ENCODE data around the gene ELMO3. TPM values are rescaled to one million over a fixed set of nuclear protein-coding genes. Genes with fewer than 3 reads are reported as not detected.
A peak's percentile ranks its signal among the peaks of the same experiment; 100 is the strongest.

ELMO3 gene
- polyA plus RNA-seq, 5 donors, result 4.6 to 11.0 (median 6.3) TPM

DNA sequence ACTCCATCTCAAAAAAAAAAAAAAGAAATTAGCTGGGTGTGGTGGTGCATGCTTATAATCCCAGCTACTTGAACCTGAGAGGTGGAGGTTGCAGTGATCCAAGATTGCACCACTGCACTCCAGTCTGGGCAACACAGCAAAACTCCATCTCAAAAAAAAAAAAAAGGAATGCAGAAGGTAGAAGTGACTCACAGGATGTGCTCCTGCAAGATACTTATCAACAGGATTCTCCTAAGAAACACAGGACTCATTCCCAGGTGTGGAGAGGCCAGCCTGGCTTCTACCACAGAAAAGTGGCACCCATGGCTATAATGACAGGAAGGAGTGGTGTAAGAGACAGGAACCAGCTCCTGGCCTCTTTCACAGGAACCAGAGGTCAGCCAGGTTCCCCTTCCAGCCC lies 13.8 kb downstream of the ELMO3 start:
- DNase-seq, result no peak

- no peak for DNase-seq
Measured at GRCh38 chr16:67213197-67214019, 14.5 kb downstream of the ELMO3 start.

- no peak for DNase-seq
Measured at GRCh38 chr16:67215706-67216105, 16.8 kb downstream of the ELMO3 start.

DNA sequence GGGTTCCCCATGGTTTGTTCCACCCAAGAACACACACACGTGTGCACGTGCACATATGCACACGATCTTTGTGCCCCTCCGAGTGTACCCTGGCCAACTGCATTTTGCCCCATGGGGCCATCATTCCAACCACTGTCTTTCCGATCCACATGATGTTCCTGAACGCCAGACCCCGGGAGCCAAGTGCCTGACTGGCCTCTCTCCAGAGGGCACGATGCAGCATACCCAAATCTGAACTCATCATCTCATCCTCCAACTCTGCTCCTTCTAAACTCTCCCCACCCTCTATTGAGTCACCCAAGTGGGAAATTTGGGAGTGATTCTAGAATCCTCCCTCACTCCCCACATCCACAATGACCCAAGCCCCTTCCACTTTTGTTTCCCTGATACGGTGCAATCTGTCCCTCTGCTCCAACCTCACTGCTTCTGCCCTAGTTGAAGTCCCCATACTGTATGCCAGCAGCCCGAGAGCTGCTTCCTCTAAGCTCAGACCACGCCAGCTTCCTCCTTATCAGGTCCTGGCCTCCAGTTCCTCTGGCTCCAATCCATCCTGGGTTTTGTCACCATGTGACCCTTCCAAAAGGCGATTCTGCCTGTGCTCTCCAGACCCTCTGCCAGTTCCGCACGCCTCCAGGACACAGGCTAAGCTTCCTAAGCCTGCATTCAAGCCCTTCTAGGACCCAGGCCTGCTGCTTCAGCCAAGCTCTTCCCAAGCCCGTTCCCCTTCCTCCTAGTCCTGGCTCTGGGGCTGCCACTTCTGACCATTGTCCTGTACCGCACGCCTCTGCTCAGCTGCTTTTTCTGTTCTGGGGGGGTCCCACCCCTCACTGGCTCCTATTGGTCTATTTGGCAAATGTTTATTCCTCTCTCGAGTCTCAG lies 17.9 kb downstream of the ELMO3 start:
- DNase-seq, result peak; percentile 57 to 70

GRCh38 chr16:67223992-67224391 lies 25.1 kb downstream of the ELMO3 start:
- DNase-seq, result no peak

GRCh38 chr16:67226295-67226803 lies 27.4 kb downstream of the ELMO3 start:
- DNase-seq, result no peak

GRCh38 chr16:67226804-67227566 lies 28.1 kb downstream of the ELMO3 start, which contains the start of gene TMEM208:
TMEM208 (plus strand) TSS chr16:67227130; CDS start chr16:67227219, 89 bp downstream.
- peak; percentile 98 for DNase-seq

DNA sequence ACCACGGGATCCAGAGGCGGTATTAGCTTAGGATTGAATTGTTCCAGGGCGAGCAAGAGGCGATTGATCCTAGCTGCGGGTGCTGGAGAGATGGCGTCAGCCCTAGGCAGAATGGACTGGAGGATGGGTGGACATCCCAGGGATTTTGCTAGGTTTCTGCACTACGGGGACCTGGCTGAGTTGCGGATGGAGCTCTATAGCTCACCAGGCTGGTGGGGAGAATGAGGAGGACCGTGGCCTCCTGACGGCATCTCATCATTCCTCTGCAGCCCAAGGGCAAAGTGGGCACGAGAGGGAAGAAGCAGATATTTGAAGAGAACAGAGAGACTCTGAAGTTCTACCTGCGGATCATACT lies 28.6 kb downstream of the ELMO3 start:
- DNase-seq, result no peak

- no peak for DNase-seq
Measured at GRCh38 chr16:67228034-67228785, 29.3 kb downstream of the ELMO3 start.

DNA sequence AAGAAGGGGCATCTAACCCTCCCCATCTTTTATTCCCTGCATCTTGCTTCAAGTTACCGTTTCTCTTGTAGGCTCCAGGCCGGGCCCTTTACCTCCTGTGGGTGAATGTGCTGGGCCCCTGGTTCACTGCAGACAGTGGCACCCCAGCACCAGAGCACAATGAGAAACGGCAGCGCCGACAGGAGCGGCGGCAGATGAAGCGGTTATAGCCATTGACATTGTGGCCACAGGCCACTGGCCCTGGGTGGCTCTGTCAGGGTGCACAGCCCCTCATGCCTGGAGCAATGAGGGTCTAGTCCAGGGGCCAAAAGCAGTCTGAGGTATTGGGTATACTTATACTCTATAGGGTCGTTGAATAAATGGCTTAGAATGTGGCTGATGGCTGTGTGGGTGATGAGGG lies 30.0 kb downstream of the ELMO3 start:
- no peak for DNase-seq

- DNase-seq, result no peak
Measured at GRCh38 chr16:67229906-67230808, 31.2 kb downstream of the ELMO3 start.

DNA sequence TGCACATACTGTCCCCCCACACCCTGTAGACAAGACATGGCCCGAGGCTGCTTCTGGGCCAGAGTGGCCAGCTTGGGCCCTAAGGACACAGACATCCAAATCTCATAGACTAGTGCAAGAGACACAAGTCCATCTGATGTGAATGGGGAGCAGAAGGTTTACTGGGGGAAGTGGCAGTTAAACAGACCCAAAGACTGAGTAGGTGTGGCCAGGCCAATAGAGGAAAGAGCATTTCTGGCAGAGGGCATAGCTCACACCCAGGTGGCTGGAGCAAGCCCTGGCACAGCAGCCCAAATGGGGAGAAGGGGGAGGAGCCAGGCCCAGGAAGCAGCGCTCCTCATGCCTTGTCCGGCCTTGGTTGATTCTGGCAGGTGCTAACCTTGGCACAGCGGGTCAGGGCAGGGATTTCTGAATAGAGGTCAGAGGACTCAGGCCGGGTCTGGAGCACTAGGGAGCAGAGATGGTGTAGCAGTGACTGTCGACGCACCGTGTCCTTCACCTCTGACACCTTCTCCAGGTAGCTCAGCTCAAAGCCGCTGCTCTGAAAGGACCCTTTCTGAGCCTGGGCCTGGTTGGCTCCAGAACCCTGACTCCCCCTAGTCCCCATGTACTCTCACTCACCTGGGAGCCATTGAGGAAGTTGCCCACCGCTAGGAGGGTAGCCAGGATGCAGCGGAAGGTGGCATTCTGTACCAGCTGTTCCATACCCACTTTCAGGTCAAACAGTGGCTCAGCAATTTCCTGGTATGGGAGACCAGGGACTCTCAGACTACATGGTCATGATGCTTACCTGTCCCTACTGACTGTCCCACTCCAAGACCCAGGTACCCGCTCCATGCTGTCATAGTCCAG lies 32.1 kb downstream of the ELMO3 start:
- no peak for DNase-seq

GRCh38 chr16:67233596-67233995 lies 34.7 kb downstream of the ELMO3 start:
- DNase-seq, result no peak

DNA sequence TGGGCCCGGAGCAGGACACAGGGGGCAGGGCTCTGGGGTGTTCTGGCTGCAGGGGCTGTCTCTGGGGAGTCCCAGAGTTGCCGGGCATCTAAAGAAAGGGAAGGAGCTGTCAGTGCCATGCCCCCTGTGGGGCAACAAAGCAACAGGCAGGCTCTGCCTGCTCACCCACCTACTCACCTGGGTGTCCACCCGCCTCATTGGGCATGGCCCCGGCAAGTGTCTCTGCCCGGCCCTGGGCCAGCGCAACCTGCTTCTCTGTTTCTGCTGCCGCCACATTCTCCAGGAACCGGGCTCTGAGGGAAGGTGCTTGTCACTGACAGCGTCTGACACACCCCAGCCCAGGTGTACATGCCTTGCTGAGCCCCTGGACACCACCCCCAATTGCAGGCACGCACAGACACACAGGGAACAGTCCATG lies 35.3 kb downstream of the ELMO3 start:
- DNase-seq, result no peak

- DNase-seq, result no peak
Measured at GRCh38 chr16:67235816-67236562, 37.1 kb downstream of the ELMO3 start.

- no peak for DNase-seq
Measured at GRCh38 chr16:67236563-67237395, 37.8 kb downstream of the ELMO3 start.

Measured in right lung (tissue), 5 donors.